ENCODE results near the gene PLSCR3. TPM values are rescaled to one million over a fixed set of nuclear protein-coding genes. Genes with fewer than 3 reads are reported as not detected.

PLSCR3 gene
- 10 to 100 TPM; 69.3 to 78.9 TPM for total RNA-seq

- ATAC-seq (peak; percentile 86), DNase-seq (peak; percentile 90)
- ChIA-PET CTCF (interaction anchor here (0.6 to 1.3 kb wide), 6 partner anchors 8 to 198 kb away, joined by 3 to 4 read pairs (median 3); partner anchors contain the start of gene TMEM256), POLR2A (interaction anchor here (0.6 to 1.0 kb wide), 2 partner anchors 49 to 80 kb away, joined by 3 to 4 read pairs; no protein-coding TSS in a partner anchor)
- Mint-ChIP-seq H3K4me3 (peak within 1 kb of the TSS; percentile 88), H3K9me3 (ENCODE audit: low read depth) (no peaks in the 10 kb centered on the region), H3K36me3 (ENCODE audit: low read depth) (peaks cover 23% of the 10 kb centered on the region), H3K27ac (peak within 1 kb of the TSS; percentile 95), H3K27me3 (no peaks in the 10 kb centered on the region), H3K4me1 (peaks cover 26% of the 10 kb centered on the region)
- intact Hi-C loops (cut with DNase I, micrococcal nuclease), result loop anchor here (1.0 to 2.0 kb wide), 13 partner anchors 10 to 292 kb away; partner anchors contain the start of genes TMEM256 (in 2 of the 2), ELP5 (in 1 of the 2), NEURL4 (in 1 of the 2) and POLR2A (in 1 of the 2)
Measured at GRCh38 chr17:7394452-7395191, at the start of gene PLSCR3. TSS of gene PLSCR3 (minus strand) at chr17:7394525. CDS start at chr17:7394110, 415 bp downstream.

- H3K9me3 Mint-ChIP-seq (ENCODE audit: low read depth), result no peaks in the 10 kb centered on the region
- peaks cover 6% of the 10 kb centered on the region for H3K36me3 Mint-ChIP-seq (ENCODE audit: low read depth)
- ATAC-seq, result no peak
- no peak for DNase-seq
- intact Hi-C loops (cut with DNase I, micrococcal nuclease), result no loop called here
- peaks cover 32% of the 10 kb centered on the region for H3K4me1 Mint-ChIP-seq
- H3K27me3 Mint-ChIP-seq, result peaks cover 48% of the 10 kb centered on the region
- ChIA-PET CTCF (interaction anchor here (0.7 to 1.7 kb wide), 16 partner anchors 10 to 398 kb away, joined by 3 to 16 read pairs (median 4); partner anchors contain the start of genes PLSCR3, SOX15, TMEM256 and TNFSF13), POLR2A (interaction anchor here (0.7 to 1.1 kb wide), 2 partner anchors 49 to 131 kb away, joined by 3 read pairs; partner anchors contain the start of gene PLSCR3)
- no peak overlapping the region for H3K27ac Mint-ChIP-seq
- H3K4me3 Mint-ChIP-seq, result no peak overlapping the region
Measured at GRCh38 chr17:7443499-7444485, 49.5 kb upstream of the PLSCR3 start.

- Mint-ChIP-seq H3K9me3 (ENCODE audit: low read depth) (no peaks in the 10 kb centered on the region), H3K27ac (no peak overlapping the region), H3K4me3 (no peak overlapping the region), H3K4me1 (peaks cover 41% of the 10 kb centered on the region), H3K27me3 (peaks cover 49% of the 10 kb centered on the region), H3K36me3 (ENCODE audit: low read depth) (peaks cover 12% of the 10 kb centered on the region)
- ChIA-PET CTCF (interaction anchor here (1.3 to 2.8 kb wide), 3 partner anchors 87 to 119 kb away, joined by 3 to 10 read pairs (median 4); partner anchors contain the start of genes NEURL4 and SENP3), POLR2A (interaction anchor here (0.6 to 0.7 kb wide), 3 partner anchors 42 to 70 kb away, joined by 3 to 7 read pairs (median 6); partner anchors contain the start of gene POLR2A)
- intact Hi-C loops (cut with DNase I, micrococcal nuclease), result no loop called here
- ATAC-seq, result no peak
- no peak for DNase-seq
Measured at GRCh38 chr17:7442142-7442541, 47.8 kb upstream of the PLSCR3 start.

- no peak overlapping the region for H3K27ac Mint-ChIP-seq
- peaks cover 44% of the 10 kb centered on the region for H3K27me3 Mint-ChIP-seq
- H3K9me3 Mint-ChIP-seq (ENCODE audit: low read depth), result no peaks in the 10 kb centered on the region
- peaks cover 13% of the 10 kb centered on the region for H3K36me3 Mint-ChIP-seq (ENCODE audit: low read depth)
- peaks cover 44% of the 10 kb centered on the region for H3K4me1 Mint-ChIP-seq
- POLR2A ChIA-PET, result interaction anchor here (0.7 to 1.0 kb wide), 4 partner anchors 37 to 401 kb away, joined by 3 read pairs; partner anchors contain the start of gene POLR2A
- CTCF ChIA-PET, result interaction anchor here (0.6 to 2.8 kb wide), 8 partner anchors 12 to 120 kb away, joined by 3 to 10 read pairs (median 4); partner anchors contain the start of genes NEURL4, SENP3 and SLC35G6
- H3K4me3 Mint-ChIP-seq, result no peak overlapping the region
- intact Hi-C loops (cut with DNase I, micrococcal nuclease), result loop anchor here in 1 of 2 experiments (2.0 kb wide), 1 partner anchor 36 kb away; no protein-coding TSS in a partner anchor
- no peak for ATAC-seq
- no peak for DNase-seq
Measured at GRCh38 chr17:7441266-7441665, 46.9 kb upstream of the PLSCR3 start.

- Mint-ChIP-seq H3K27ac (no peak overlapping the region), H3K4me1 (peaks cover 43% of the 10 kb centered on the region), H3K9me3 (ENCODE audit: low read depth) (no peaks in the 10 kb centered on the region), H3K27me3 (peaks cover 41% of the 10 kb centered on the region), H3K4me3 (peak overlapping the region; percentile 79), H3K36me3 (ENCODE audit: low read depth) (peaks cover 13% of the 10 kb centered on the region)
- ATAC-seq, result no peak
- POLR2A ChIA-PET, result interaction anchor here (0.7 to 1.0 kb wide), 4 partner anchors 14 to 402 kb away, joined by 3 read pairs; no protein-coding TSS in a partner anchor
- intact Hi-C loops (cut with DNase I, micrococcal nuclease), result loop anchor here in 1 of 2 experiments (2.0 kb wide), 1 partner anchor 36 kb away; no protein-coding TSS in a partner anchor
- DNase-seq, result peak; percentile 62
- CTCF ChIA-PET, result interaction anchor here (0.6 to 2.8 kb wide), 8 partner anchors 13 to 233 kb away, joined by 3 to 10 read pairs (median 3); partner anchors contain the start of genes SENP3 and SLC35G6
Measured at GRCh38 chr17:7440834-7441195, 46.5 kb upstream of the PLSCR3 start.

GRCh38 chr17:7440113-7440833 is 45.9 kb upstream of the PLSCR3 start:
- ChIA-PET CTCF (interaction anchor here (0.5 to 2.8 kb wide), 10 partner anchors 13 to 428 kb away, joined by 3 to 10 read pairs (median 4); partner anchors contain the start of genes SENP3 and WRAP53), POLR2A (interaction anchor here (0.6 to 1.0 kb wide), 4 partner anchors 15 to 512 kb away, joined by 3 read pairs; no protein-coding TSS in a partner anchor)
- peaks cover 36% of the 10 kb centered on the region for H3K27me3 Mint-ChIP-seq
- H3K4me3 Mint-ChIP-seq, result peak overlapping the region; percentile 79
- no peaks in the 10 kb centered on the region for H3K9me3 Mint-ChIP-seq (ENCODE audit: low read depth)
- peaks cover 37% of the 10 kb centered on the region for H3K4me1 Mint-ChIP-seq
- peaks cover 13% of the 10 kb centered on the region for H3K36me3 Mint-ChIP-seq (ENCODE audit: low read depth)
- H3K27ac Mint-ChIP-seq, result peak overlapping the region; percentile 45
- DNase-seq, result peak; percentile 77
- ATAC-seq, result no peak
- intact Hi-C loops (cut with DNase I, micrococcal nuclease), result loop anchor here in 1 of 2 experiments (2.0 kb wide), 1 partner anchor 37 kb away; no protein-coding TSS in a partner anchor

GRCh38 chr17:7439462-7440112 is 45.3 kb upstream of the PLSCR3 start, which contains the start of gene FGF11:
TSS of gene FGF11 (plus strand) at chr17:7439512. CDS start at chr17:7439621, 109 bp downstream.
- ATAC-seq, result no peak
- Mint-ChIP-seq H3K4me1 (peaks cover 37% of the 10 kb centered on the region), H3K27ac (peak within 1 kb of the TSS; percentile 45), H3K27me3 (peaks cover 31% of the 10 kb centered on the region), H3K36me3 (ENCODE audit: low read depth) (peaks cover 13% of the 10 kb centered on the region), H3K4me3 (peak within 1 kb of the TSS; percentile 79), H3K9me3 (ENCODE audit: low read depth) (no peaks in the 10 kb centered on the region)
- intact Hi-C loops (cut with DNase I, micrococcal nuclease), result loop anchor here (2.0 to 5.0 kb wide), 2 partner anchors 37 to 787 kb away; partner anchors contain the start of genes C17orf100 (in 1 of the 2) and MED31 (in 1 of the 2)
- CTCF ChIA-PET, result interaction anchor here (0.5 to 2.8 kb wide), 5 partner anchors 39 to 245 kb away, joined by 3 to 10 read pairs (median 5); partner anchors contain the start of gene SENP3
- DNase-seq, result peak; percentile 24
- POLR2A ChIA-PET, result interaction anchor here (0.6 kb wide), 1 partner anchor 513 kb away, joined by 3 read pairs; no protein-coding TSS in a partner anchor

GRCh38 chr17:7438656-7439460 is 44.5 kb upstream of the PLSCR3 start:
- intact Hi-C loops (cut with DNase I, micrococcal nuclease), result loop anchor here in 1 of 2 experiments (5.0 kb wide), 1 partner anchor 787 kb away; the partner anchor contains the start of genes C17orf100 and MED31
- no peak for ATAC-seq
- peaks cover 28% of the 10 kb centered on the region for H3K27me3 Mint-ChIP-seq
- ChIA-PET POLR2A (interaction anchor here (0.6 to 0.7 kb wide), 2 partner anchors 46 to 244 kb away, joined by 3 read pairs; no protein-coding TSS in a partner anchor), CTCF (interaction anchor here (0.5 to 1.2 kb wide), 4 partner anchors 9 to 78 kb away, joined by 3 read pairs; no protein-coding TSS in a partner anchor)
- no peaks in the 10 kb centered on the region for H3K9me3 Mint-ChIP-seq (ENCODE audit: low read depth)
- no peak overlapping the region for H3K27ac Mint-ChIP-seq
- H3K4me3 Mint-ChIP-seq, result peak overlapping the region; percentile 68
- peaks cover 37% of the 10 kb centered on the region for H3K4me1 Mint-ChIP-seq
- peaks cover 13% of the 10 kb centered on the region for H3K36me3 Mint-ChIP-seq (ENCODE audit: low read depth)
- no peak for DNase-seq
